Keratinocyte (primary cell): Measurements from ENCODE around the gene SYS1. TPM values are rescaled to one million over a fixed set of nuclear protein-coding genes. Genes with fewer than 3 reads are reported as not detected.
"Not testable (repeated sequence)": the region's sequence is repeated elsewhere in the genome, so short reads cannot be mapped to it uniquely, and the experiment has no call there.

Experiments
- DNase-seq: peaks from one replicate; pipeline ENCODE4 v3.0.0-alpha.2; 2011; ENCODE audit warnings: low read depth, missing footprints, low spot score
- FAIRE-seq: peaks from 2 replicates; lab custom pipeline; 2011; peaks lifted over from hg19 to GRCh38; lab: Jason Lieb, UNC
- H2AFZ ChIP-seq: 2 replicates; pipeline ENCODE4 v1.6.0; 2012; ENCODE audit warnings: low read length, control low read depth, inconsistent platforms; ENCODE audit not compliant: control insufficient read depth
- H3K27ac ChIP-seq: 2 replicates; pipeline ENCODE4 v1.5.1; 2011; ENCODE audit warnings: low read length; ENCODE audit not compliant: control insufficient read depth, insufficient read depth
- H3K27me3 ChIP-seq: 3 replicates; pipeline ENCODE4 v1.6.0; 2011; ENCODE audit warnings: low read length; ENCODE audit not compliant: control insufficient read depth, insufficient read depth; ENCODE audit errors: extremely low read depth
- H3K36me3 ChIP-seq, 2 experiments: 2 replicates in 1 of 2; 3 replicates in 1 of 2; pipeline ENCODE4 v1.5.1; 2011; ENCODE audit warnings: low read length in 2 of 2, mild to moderate bottlenecking in 1 of 2; ENCODE audit not compliant: control insufficient read depth in 2 of 2, insufficient read depth in 2 of 2; ENCODE audit errors: extremely low read depth in 1 of 2
- H3K4me1 ChIP-seq: 3 replicates; pipeline ENCODE4 v1.5.1; 2011; ENCODE audit warnings: low read length; ENCODE audit not compliant: control insufficient read depth, insufficient read depth; ENCODE audit errors: extremely low read depth
- H3K4me2 ChIP-seq: 3 replicates; pipeline ENCODE4 v1.6.0; 2011; ENCODE audit warnings: low read depth, low read length; ENCODE audit not compliant: control insufficient read depth, insufficient read depth; ENCODE audit errors: extremely low read depth
- H3K4me3 ChIP-seq, 3 experiments: fragments of 200-600 bp in 1 of 3; sonication (generic) in 1 of 3; 2 replicates in 2 of 3; 3 replicates in 1 of 3; pipeline ENCODE4 v1.5.1; 2011 to 2016; ENCODE audit warnings: low read length in 3 of 3, mild to moderate bottlenecking in 3 of 3, control low read depth in 2 of 3, inconsistent platforms in 1 of 3, low read depth in 1 of 3, mixed read lengths in 1 of 3, mixed run types in 1 of 3, moderate library complexity in 1 of 3; ENCODE audit not compliant: control insufficient read depth in 2 of 3, insufficient read depth in 2 of 3; ENCODE audit errors: extremely low read depth in 1 of 3
- H3K79me2 ChIP-seq: 2 replicates; pipeline ENCODE4 v1.6.0; 2012; ENCODE audit warnings: low read length; ENCODE audit not compliant: control insufficient read depth, insufficient read depth
- H3K9ac ChIP-seq: 3 replicates; pipeline ENCODE4 v1.6.0; 2011; ENCODE audit warnings: low read length; ENCODE audit not compliant: control insufficient read depth, insufficient read depth; ENCODE audit errors: extremely low read depth
- H3K9me1 ChIP-seq: 3 replicates; pipeline ENCODE4 v1.6.0; 2011; ENCODE audit warnings: low read length; ENCODE audit not compliant: control insufficient read depth, insufficient read depth; ENCODE audit errors: extremely low read depth
- H3K9me3 ChIP-seq: 2 replicates; pipeline ENCODE4 v1.5.1; 2012; ENCODE audit warnings: low read depth, low read length; ENCODE audit not compliant: control insufficient read depth
- H4K20me1 ChIP-seq: 3 replicates; pipeline ENCODE4 v1.6.0; 2011; ENCODE audit warnings: low read length; ENCODE audit not compliant: control insufficient read depth, insufficient read depth; ENCODE audit errors: extremely low read depth
- EZH2 ChIP-seq: IDR thresholded peaks from one replicate; pipeline ENCODE4 v1.6.1; 2012; ENCODE audit warnings: inconsistent platforms, mild to moderate bottlenecking, low read length, moderate library complexity
- dilution Hi-C: fragments of 300-500 bp; cut with MboI; formaldehyde crosslinking; loops from one replicate; pipeline ENCODE4 v1.7.0; 2020; ENCODE audit warnings: low sequenced_read_pairs; ENCODE audit not compliant: extremely low pct_ligation_motif_present
- polyA plus RNA-seq, 5 experiments: library from polyadenylated mRNA; depleted of rRNA in 3 of 5; stranded (reverse) in 3 of 5; stranded (forward) in 1 of 5; unstranded in 1 of 5; fragments of >200 nt; gene quantifications; 1 replicate in 1 of 5; 2 replicates in 3 of 5; 3 replicates in 1 of 5; pipeline versions ENCODE4 v1.2.1 to v1.2.3, GENCODE V29; 2011 to 2012; ENCODE audit warnings: missing spikeins in 2 of 5, low read depth in 1 of 5, low replicate concordance in 1 of 5
- TF ChIP-seq, protein P1 (sequence below), 3 experiments: IDR thresholded peaks in 1 of 3; conservative IDR thresholded peaks in 1 of 3; optimal IDR thresholded peaks in 1 of 3; 2 replicates in 2 of 3; 3 replicates in 1 of 3; pipeline versions ENCODE3 to v1.5.1; 2011; ENCODE audit warnings: low read length in 3 of 3, mild to moderate bottlenecking in 3 of 3, moderate library complexity in 2 of 3, control low read depth in 1 of 3, inconsistent platforms in 1 of 3; ENCODE audit not compliant: insufficient read depth in 2 of 3; ENCODE audit errors: extremely low read depth in 1 of 3

SYS1 gene
- polyA plus RNA-seq, 1 donor (not counting 4 experiments of a cell fraction or from before 2014, with no cell fraction given) = 16.8 TPM

DNA sequence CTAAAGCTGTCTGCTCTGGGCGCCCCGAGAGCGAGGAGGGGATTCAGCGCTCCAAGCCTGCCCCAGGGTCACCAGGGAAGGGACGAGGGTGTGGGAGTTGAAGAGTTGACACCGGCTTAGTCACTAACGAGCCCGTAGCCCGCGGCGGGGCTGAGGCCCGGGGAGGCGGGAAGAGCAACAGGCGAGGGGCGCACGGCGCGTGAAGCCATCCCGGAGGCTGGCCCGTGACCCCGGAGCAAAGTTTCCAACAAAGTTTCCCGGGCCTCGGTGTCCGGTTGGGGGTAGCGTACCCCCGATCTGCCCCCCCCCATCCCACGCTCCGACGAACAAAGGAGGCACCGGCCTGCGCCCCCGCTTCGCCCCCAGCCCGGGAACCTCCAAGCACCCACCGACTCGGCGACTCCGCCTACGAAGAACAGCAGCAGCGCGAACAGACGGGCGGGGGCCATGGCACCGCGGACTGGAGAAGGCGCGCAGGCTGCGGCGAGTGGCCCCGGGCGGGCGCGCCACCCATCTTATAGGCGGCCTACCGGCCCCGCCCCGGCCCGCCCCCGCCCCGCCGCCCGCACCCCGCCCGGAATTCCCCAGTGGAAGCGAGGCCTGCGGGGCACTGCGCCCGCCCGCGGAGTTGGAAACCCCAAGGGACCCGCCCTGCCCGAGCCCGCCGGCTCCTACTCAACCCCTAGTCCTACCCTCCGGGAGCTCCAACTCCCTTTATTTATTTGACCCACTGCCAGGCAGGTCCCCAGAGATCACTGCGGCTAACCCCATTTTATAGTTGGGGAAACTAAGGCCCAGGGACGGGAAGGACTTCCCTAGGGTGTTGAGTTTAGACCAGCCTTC, 14.8 kb upstream of the SYS1 start, which contains the start of gene SDC4:
SDC4 (minus strand) TSS at position 489 of the 843 bp plus-strand sequence; CDS start at position 449, 40 bp downstream.
- H3K9ac ChIP-seq = peak within 1 kb of the TSS; percentile 99

DNA sequence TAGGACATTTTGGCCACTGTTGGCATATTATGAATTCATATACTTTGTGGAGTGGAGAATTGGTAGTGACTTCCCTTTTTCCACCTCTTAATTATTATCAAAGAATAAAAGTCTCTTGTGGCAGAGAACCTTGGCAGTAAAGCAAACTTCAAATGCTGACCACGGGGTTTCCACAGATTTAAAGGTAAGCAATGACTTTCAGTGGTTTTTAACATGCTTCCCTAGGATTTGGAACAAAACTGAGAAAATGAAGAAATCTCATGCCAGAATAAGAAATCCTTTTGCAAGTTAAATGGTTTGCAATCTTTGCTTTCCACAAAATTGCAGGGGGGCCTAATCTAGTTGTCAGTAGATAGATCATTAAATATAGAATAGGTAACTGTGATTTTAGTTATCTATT, 12.7 kb upstream of the SYS1 start:
- no peak for TF ChIP-seq EZH2
- TF ChIP-seq, protein P1, sequence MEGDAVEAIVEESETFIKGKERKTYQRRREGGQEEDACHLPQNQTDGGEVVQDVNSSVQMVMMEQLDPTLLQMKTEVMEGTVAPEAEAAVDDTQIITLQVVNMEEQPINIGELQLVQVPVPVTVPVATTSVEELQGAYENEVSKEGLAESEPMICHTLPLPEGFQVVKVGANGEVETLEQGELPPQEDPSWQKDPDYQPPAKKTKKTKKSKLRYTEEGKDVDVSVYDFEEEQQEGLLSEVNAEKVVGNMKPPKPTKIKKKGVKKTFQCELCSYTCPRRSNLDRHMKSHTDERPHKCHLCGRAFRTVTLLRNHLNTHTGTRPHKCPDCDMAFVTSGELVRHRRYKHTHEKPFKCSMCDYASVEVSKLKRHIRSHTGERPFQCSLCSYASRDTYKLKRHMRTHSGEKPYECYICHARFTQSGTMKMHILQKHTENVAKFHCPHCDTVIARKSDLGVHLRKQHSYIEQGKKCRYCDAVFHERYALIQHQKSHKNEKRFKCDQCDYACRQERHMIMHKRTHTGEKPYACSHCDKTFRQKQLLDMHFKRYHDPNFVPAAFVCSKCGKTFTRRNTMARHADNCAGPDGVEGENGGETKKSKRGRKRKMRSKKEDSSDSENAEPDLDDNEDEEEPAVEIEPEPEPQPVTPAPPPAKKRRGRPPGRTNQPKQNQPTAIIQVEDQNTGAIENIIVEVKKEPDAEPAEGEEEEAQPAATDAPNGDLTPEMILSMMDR (optimal IDR thresholded peaks at IDR 0.05 in 1 of 3, IDR thresholded peaks at IDR 0.05 in 1 of 3, conservative IDR thresholded peaks at IDR 0.05 in 1 of 3; ENCODE audit: extremely low read depth in 1 of 3, insufficient read depth in 2 of 3, low read length in 3 of 3) = no peak
- H3K27ac ChIP-seq = no peak overlapping the region

More for the DNA sequence above, 14.8 kb upstream of the SYS1 start, which contains the start of gene SDC4:
- no peak for FAIRE-seq
- Histone ChIP-seq H3K9me1 (peaks cover 2% of the 10 kb centered on the region), H3K9me3 (no peaks in the 10 kb centered on the region), H3K4me2 (peak within 1 kb of the TSS; percentile 77), H2AFZ (peak within 1 kb of the TSS; percentile 56), H3K4me1 (peaks cover 44% of the 10 kb centered on the region), H4K20me1 (peaks cover 8% of the 10 kb centered on the region), H3K27ac (peak within 1 kb of the TSS; percentile 98), H3K27me3 (no peaks in the 10 kb centered on the region), H3K36me3 (peaks cover 3 to 15% of the 10 kb centered on the region in 2 experiments), H3K79me2 (peaks cover 50% of the 10 kb centered on the region), H3K4me3 (peak within 1 kb of the TSS; percentile 92 to 100 (median 99))
- DNase-seq = no peak
- dilution Hi-C loops = no loop called here
- TF ChIP-seq EZH2 = no peak
- TF ChIP-seq, protein P1 (optimal IDR thresholded peaks at IDR 0.05 in 1 of 3, IDR thresholded peaks at IDR 0.05 in 1 of 3, conservative IDR thresholded peaks at IDR 0.05 in 1 of 3; ENCODE audit: extremely low read depth in 1 of 3, insufficient read depth in 2 of 3, low read length in 3 of 3) = no peak

DNA sequence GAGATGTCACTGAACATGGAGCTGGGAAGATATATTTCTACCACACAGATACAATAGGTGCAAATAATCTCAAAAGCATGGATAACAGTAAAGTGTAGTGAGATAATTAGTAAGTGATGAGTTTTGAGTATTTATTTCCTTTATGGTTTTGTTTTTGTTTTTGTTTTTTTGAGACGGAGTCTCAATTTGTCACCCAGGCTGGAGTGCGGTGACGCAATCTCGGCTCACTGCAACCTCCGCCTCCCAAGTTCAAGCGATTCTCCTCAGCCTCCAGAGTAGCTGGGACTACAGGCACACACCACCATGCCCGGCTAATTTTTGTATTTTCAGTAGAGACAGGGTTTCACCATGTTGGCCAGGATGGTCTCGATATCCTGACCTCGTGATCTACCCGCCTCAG, 12.2 kb upstream of the SYS1 start:
- H4K20me1 ChIP-seq, H3K4me3 ChIP-seq, H3K27ac ChIP-seq, FAIRE-seq, H3K9me3 ChIP-seq, dilution Hi-C loops, H3K9ac ChIP-seq, H3K36me3 ChIP-seq, DNase-seq, H3K27me3 ChIP-seq, H3K4me2 ChIP-seq, H2AFZ ChIP-seq, H3K9me1 ChIP-seq: not testable (repeated sequence)
- Histone ChIP-seq H3K79me2 (peaks cover 24% of the 10 kb centered on the region), H3K4me1 (peaks cover 29% of the 10 kb centered on the region)

More for the DNA sequence above, 12.7 kb upstream of the SYS1 start:
- peaks cover 29% of the 10 kb centered on the region for H3K4me1 ChIP-seq
- dilution Hi-C loops = no loop called here
- no peak overlapping the region for H3K4me2 ChIP-seq
- H3K27me3 ChIP-seq = no peaks in the 10 kb centered on the region
- no peaks in the 10 kb centered on the region for H3K9me1 ChIP-seq
- peaks cover 8% of the 10 kb centered on the region for H4K20me1 ChIP-seq
- DNase-seq = no peak
- peaks cover 30% of the 10 kb centered on the region for H3K79me2 ChIP-seq
- H3K9ac ChIP-seq = no peak overlapping the region
- H3K4me3 ChIP-seq = no peak overlapping the region
- H3K36me3 ChIP-seq = peaks cover 0 to 3% of the 10 kb centered on the region in 2 experiments
- H2AFZ ChIP-seq = no peak overlapping the region
- FAIRE-seq = no peak
- no peaks in the 10 kb centered on the region for H3K9me3 ChIP-seq
